Activated T-helper 1 cell treated with anti-CD3 and anti-CD28 coated beads, Interleukin-12 subunit alpha, Interleukin-12 subunit beta, Interleukin-2, Interleukin-4 antibody, amounts not matched to agents 30 ng/mL and 10 ng/mL and 1 ng/mL, durations not matched to agents 14 hours and 24 hours and 36 hours (primary cell): ENCODE measurements around the gene GTPBP6. TPM values are rescaled to one million over a fixed set of nuclear protein-coding genes. Genes with fewer than 3 reads are reported as not detected.
"Not testable (repeated sequence)": the region's sequence is repeated elsewhere in the genome, so short reads cannot be mapped to it uniquely, and the experiment has no call there.

Experiments used
- DNase-seq: peaks from one replicate; pipeline ENCODE4 v3.0.0; 2021; ENCODE audit warnings: low spot score
- H3K27ac Mint-ChIP-seq: one replicate; pipeline ENCODE4 v1.8.0; 2021; ENCODE audit warnings: mild to moderate bottlenecking, mixed read lengths
- H3K27me3 Mint-ChIP-seq: one replicate; pipeline ENCODE4 v1.8.0; 2022; ENCODE audit warnings: mild to moderate bottlenecking, moderate library complexity, mixed read lengths; ENCODE audit not compliant: insufficient read depth
- H3K36me3 Mint-ChIP-seq: one replicate; pipeline ENCODE4 v1.8.0; 2021; ENCODE audit warnings: low read depth, mixed read lengths
- H3K4me1 Mint-ChIP-seq: one replicate; pipeline ENCODE4 v1.8.0; 2021; ENCODE audit warnings: low read depth, mixed read lengths
- H3K4me3 Mint-ChIP-seq: one replicate; pipeline ENCODE4 v1.8.0; 2021; ENCODE audit warnings: mild to moderate bottlenecking, moderate library complexity, mixed read lengths
- H3K9me3 Mint-ChIP-seq: one replicate; pipeline ENCODE4 v1.8.0; 2021; ENCODE audit warnings: mixed read lengths
- intact Hi-C: fragments of 100-400 bp; cut with micrococcal nuclease; formaldehyde crosslinking; loops from one replicate; pipeline ENCODE4 v1.15.1; 2024
- total RNA-seq: library from RNA; stranded (reverse); gene quantifications from 2 replicates; pipeline ENCODE4 v1.2.3, GENCODE V29; 2022

Gene GTPBP6
- total RNA-seq, 1 donor from 2014 or later: 68.3 TPM

GRCh38 chrX:280722-281121, 37.9 kb downstream of the GTPBP6 start:
- H3K27ac Mint-ChIP-seq, H3K4me3 Mint-ChIP-seq, H3K27me3 Mint-ChIP-seq, DNase-seq, H3K4me1 Mint-ChIP-seq, H3K9me3 Mint-ChIP-seq: not testable (repeated sequence)
- intact Hi-C loops: loop anchor here (5.0 kb wide), 1 partner anchor 927 kb away; no protein-coding TSS in a partner anchor
- peaks cover 14% of the 10 kb centered on the region for H3K36me3 Mint-ChIP-seq

- H3K4me1 Mint-ChIP-seq, DNase-seq, H3K27ac Mint-ChIP-seq, H3K9me3 Mint-ChIP-seq, H3K36me3 Mint-ChIP-seq, H3K27me3 Mint-ChIP-seq: not testable (repeated sequence)
- intact Hi-C loops: loop anchor here (5.0 kb wide), 1 partner anchor 927 kb away; no protein-coding TSS in a partner anchor
- peak overlapping the region; percentile 42 for H3K4me3 Mint-ChIP-seq
Measured at GRCh38 chrX:279757-280604, 38.6 kb downstream of the GTPBP6 start.

- Mint-ChIP-seq H3K27ac (no peak overlapping the region), H3K36me3 (no peaks in the 10 kb centered on the region), H3K4me3 (peak overlapping the region; percentile 62), H3K4me1 (no peaks in the 10 kb centered on the region), H3K27me3 (peaks cover 9% of the 10 kb centered on the region), H3K9me3 (no peaks in the 10 kb centered on the region)
- intact Hi-C loops: no loop called here
- no peak for DNase-seq
Measured at GRCh38 chrX:276581-277201, 41.9 kb downstream of the GTPBP6 start.

GRCh38 chrX:275967-276580, 42.5 kb downstream of the GTPBP6 start:
- Mint-ChIP-seq H3K27ac (no peak overlapping the region), H3K4me1 (no peaks in the 10 kb centered on the region), H3K27me3 (peaks cover 9% of the 10 kb centered on the region), H3K4me3 (peak overlapping the region; percentile 62), H3K9me3 (no peaks in the 10 kb centered on the region), H3K36me3 (no peaks in the 10 kb centered on the region)
- intact Hi-C loops: no loop called here
- DNase-seq: peak; percentile 11

- H3K4me3 Mint-ChIP-seq: no peak overlapping the region
- no peaks in the 10 kb centered on the region for H3K36me3 Mint-ChIP-seq
- peaks cover 9% of the 10 kb centered on the region for H3K27me3 Mint-ChIP-seq
- no peaks in the 10 kb centered on the region for H3K4me1 Mint-ChIP-seq
- no peak for DNase-seq
- no peak overlapping the region for H3K27ac Mint-ChIP-seq
- no peaks in the 10 kb centered on the region for H3K9me3 Mint-ChIP-seq
- intact Hi-C loops: no loop called here
Measured at GRCh38 chrX:275476-275966, 43.1 kb downstream of the GTPBP6 start.

GRCh38 chrX:274904-275475, 43.6 kb downstream of the GTPBP6 start:
- H3K36me3 Mint-ChIP-seq: no peaks in the 10 kb centered on the region
- H3K4me3 Mint-ChIP-seq: no peak overlapping the region
- peaks cover 9% of the 10 kb centered on the region for H3K27me3 Mint-ChIP-seq
- intact Hi-C loops: no loop called here
- H3K27ac Mint-ChIP-seq: no peak overlapping the region
- H3K9me3 Mint-ChIP-seq: no peaks in the 10 kb centered on the region
- DNase-seq: no peak
- no peaks in the 10 kb centered on the region for H3K4me1 Mint-ChIP-seq

- DNase-seq: no peak
- intact Hi-C loops: no loop called here
- no peaks in the 10 kb centered on the region for H3K36me3 Mint-ChIP-seq
- no peaks in the 10 kb centered on the region for H3K27me3 Mint-ChIP-seq
- no peaks in the 10 kb centered on the region for H3K4me1 Mint-ChIP-seq
- no peaks in the 10 kb centered on the region for H3K9me3 Mint-ChIP-seq
- H3K4me3 Mint-ChIP-seq: no peak overlapping the region
- no peak overlapping the region for H3K27ac Mint-ChIP-seq
Measured at GRCh38 chrX:270848-271367, 47.7 kb downstream of the GTPBP6 start.

- Mint-ChIP-seq H3K27ac (no peak overlapping the region), H3K27me3 (no peaks in the 10 kb centered on the region), H3K36me3 (no peaks in the 10 kb centered on the region), H3K4me1 (no peaks in the 10 kb centered on the region), H3K9me3 (no peaks in the 10 kb centered on the region), H3K4me3 (no peak overlapping the region)
- no peak for DNase-seq
- intact Hi-C loops: no loop called here
Measured at GRCh38 chrX:267771-268261, 50.8 kb downstream of the GTPBP6 start.

GRCh38 chrX:265502-265901, 53.1 kb downstream of the GTPBP6 start:
- no peak overlapping the region for H3K4me3 Mint-ChIP-seq
- no peaks in the 10 kb centered on the region for H3K36me3 Mint-ChIP-seq
- H3K27ac Mint-ChIP-seq: no peak overlapping the region
- DNase-seq: no peak
- H3K9me3 Mint-ChIP-seq: no peaks in the 10 kb centered on the region
- H3K27me3 Mint-ChIP-seq: no peaks in the 10 kb centered on the region
- intact Hi-C loops: no loop called here
- H3K4me1 Mint-ChIP-seq: no peaks in the 10 kb centered on the region

GRCh38 chrX:264634-265455, 53.8 kb downstream of the GTPBP6 start:
- Mint-ChIP-seq H3K36me3 (no peaks in the 10 kb centered on the region), H3K4me1 (no peaks in the 10 kb centered on the region), H3K27me3 (no peaks in the 10 kb centered on the region), H3K27ac (no peak overlapping the region), H3K9me3 (no peaks in the 10 kb centered on the region), H3K4me3 (no peak overlapping the region)
- intact Hi-C loops: no loop called here
- DNase-seq: no peak

- H3K36me3 Mint-ChIP-seq, intact Hi-C loops, H3K4me3 Mint-ChIP-seq, H3K4me1 Mint-ChIP-seq, H3K9me3 Mint-ChIP-seq, DNase-seq, H3K27me3 Mint-ChIP-seq, H3K27ac Mint-ChIP-seq: not testable (repeated sequence)
Measured at GRCh38 chrX:264006-264405, 54.6 kb downstream of the GTPBP6 start.

GRCh38 chrX:262381-262909, 56.2 kb downstream of the GTPBP6 start:
- H3K9me3 Mint-ChIP-seq: no peaks in the 10 kb centered on the region
- H3K4me3 Mint-ChIP-seq: no peak overlapping the region
- H3K27ac Mint-ChIP-seq: no peak overlapping the region
- no peak for DNase-seq
- H3K36me3 Mint-ChIP-seq: no peaks in the 10 kb centered on the region
- no peaks in the 10 kb centered on the region for H3K4me1 Mint-ChIP-seq
- intact Hi-C loops: no loop called here
- H3K27me3 Mint-ChIP-seq: no peaks in the 10 kb centered on the region
